DOHH2 (cell line): Measurements from ENCODE around the gene SMOC1.

Source experiments
- CTCF ChIP-seq: fragments of 200-600 bp; sonication (generic); IDR thresholded peaks from one replicate; pipeline ENCODE4 v1.5.1; 2014; ENCODE audit warnings: antibody characterized with exemption, mild to moderate bottlenecking, low read depth, low read length; ENCODE audit not compliant: poor library complexity, severe bottlenecking
- EZH2phosphoT487 ChIP-seq: fragments of 200-600 bp; sonication (generic); IDR thresholded peaks from 2 replicates; pipeline ENCODE4 v1.6.1; 2017; ENCODE audit warnings: borderline replicate concordance, mild to moderate bottlenecking, antibody characterized with exemption, low read length, moderate library complexity, mixed read lengths

GRCh38 chr14:69943084-69943780 is 64.0 kb downstream of the SMOC1 start:
- TF ChIP-seq CTCF (no peak), EZH2phosphoT487 (no peak)
